ENCODE measurements around the gene FGFRL1. TPM values are rescaled to one million over a fixed set of nuclear protein-coding genes. Genes with fewer than 3 reads are reported as not detected.

Gene FGFRL1
- total RNA-seq (2014; rRNA removed; shearing (Covaris generic)) = 63.1 and 66.9 TPM in 2 replicates

- DNase-seq (ENCODE audit: low spot score) = peak; percentile 82
Observed at GRCh38 chr4:1011022-1011665, at the start of gene FGFRL1. FGFRL1 (plus strand) TSS chr4:1011626; CDS start chr4:1012486, 860 bp downstream.

- no peak for DNase-seq (ENCODE audit: low spot score)
Observed at GRCh38 chr4:962231-963208, 48.9 kb upstream of the FGFRL1 start.

- no peak for DNase-seq (ENCODE audit: low spot score)
Observed at GRCh38 chr4:963276-964225, 47.9 kb upstream of the FGFRL1 start.

- DNase-seq (ENCODE audit: low spot score) = no peak
Observed at GRCh38 chr4:964346-965025, 46.9 kb upstream of the FGFRL1 start.

GRCh38 chr4:965048-965765 is 46.2 kb upstream of the FGFRL1 start:
- no peak for DNase-seq (ENCODE audit: low spot score)

- no peak for DNase-seq (ENCODE audit: low spot score)
Observed at GRCh38 chr4:965766-966134, 45.7 kb upstream of the FGFRL1 start.

- DNase-seq (ENCODE audit: low spot score) = no peak
Observed at GRCh38 chr4:966266-967112, 44.9 kb upstream of the FGFRL1 start.

GRCh38 chr4:967113-968104 is 44.0 kb upstream of the FGFRL1 start:
- no peak for DNase-seq (ENCODE audit: low spot score)

- no peak for DNase-seq (ENCODE audit: low spot score)
Observed at GRCh38 chr4:968221-968620, 43.2 kb upstream of the FGFRL1 start.

- no peak for DNase-seq (ENCODE audit: low spot score)
Observed at GRCh38 chr4:968621-969394, 42.6 kb upstream of the FGFRL1 start.

GRCh38 chr4:970046-970745 is 41.2 kb upstream of the FGFRL1 start:
- no peak for DNase-seq (ENCODE audit: low spot score)

GRCh38 chr4:970854-971520 is 40.4 kb upstream of the FGFRL1 start:
- no peak for DNase-seq (ENCODE audit: low spot score)

- DNase-seq (ENCODE audit: low spot score) = no peak
Observed at GRCh38 chr4:971666-972500, 39.5 kb upstream of the FGFRL1 start.

GRCh38 chr4:972651-973424 is 38.6 kb upstream of the FGFRL1 start:
- DNase-seq (ENCODE audit: low spot score) = no peak

All from H4 (cell line).